GM23248 (cell line): ENCODE measurements around the gene TUBB6.

Experiments
- EZH2 ChIP-seq: fragments of 200-600 bp; sonication (generic); IDR thresholded peaks from 2 replicates; pipeline ENCODE4 v1.6.1; 2018; ENCODE audit warnings: antibody characterized with exemption, mild to moderate bottlenecking; ENCODE audit not compliant: insufficient read depth, poor library complexity, severe bottlenecking
- EZH2phosphoT487 ChIP-seq: fragments of 200-600 bp; sonication (generic); IDR thresholded peaks from 2 replicates; pipeline ENCODE4 v1.6.1; 2018; ENCODE audit warnings: antibody characterized with exemption, moderate library complexity, mild to moderate bottlenecking, low read depth; ENCODE audit not compliant: insufficient read depth

DNA sequence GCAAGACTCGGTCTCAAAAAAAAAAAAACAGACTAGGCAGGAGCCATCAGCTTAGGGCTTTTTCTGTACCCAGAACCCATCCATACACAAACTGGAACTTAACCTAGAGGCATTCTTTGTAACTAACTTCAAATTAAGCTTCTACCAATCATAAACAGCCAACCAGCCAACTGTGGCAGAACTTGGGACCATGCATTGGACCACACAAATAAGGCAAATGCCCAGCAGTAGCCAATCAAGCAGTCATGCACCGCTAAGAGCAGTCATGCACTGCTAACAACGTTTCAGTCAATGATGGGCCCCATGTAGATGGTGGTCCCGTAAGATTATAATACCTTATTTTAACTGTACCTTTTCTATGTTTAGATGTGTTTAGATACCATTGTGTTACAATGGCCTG, 22.7 kb downstream of the TUBB6 start:
- no peak for TF ChIP-seq EZH2
- no peak for TF ChIP-seq EZH2phosphoT487
